ENCODE data around the gene FLNC. TPM values are rescaled to one million over a fixed set of nuclear protein-coding genes. Genes with fewer than 3 reads are reported as not detected.

Gene FLNC
- total and polyA plus RNA-seq, 8 donors: 14.3 to 34.7 (median 23.6) TPM

- H3K4me3 ChIP-seq: no peak overlapping the region
- TF ChIP-seq CTCF (IDR thresholded peaks at IDR 0.05): no peak
- no peaks in the 10 kb centered on the region for H3K4me1 ChIP-seq
- no peaks in the 10 kb centered on the region for H3K9me3 ChIP-seq
- DNase-seq: no peak
- intact Hi-C loops (cut with DNase I): no loop called here
- no peaks in the 10 kb centered on the region for H3K36me3 ChIP-seq
- no peak for ATAC-seq
- no peak overlapping the region for H3K27ac ChIP-seq
- no peaks in the 10 kb centered on the region for H3K27me3 ChIP-seq
Measured at GRCh38 chr7:128854396-128854795, 24.2 kb downstream of the FLNC start.

GRCh38 chr7:128855559-128855958 is 25.4 kb downstream of the FLNC start:
- Histone ChIP-seq H3K4me1 (no peaks in the 10 kb centered on the region), H3K4me3 (no peak overlapping the region), H3K27me3 (no peaks in the 10 kb centered on the region), H3K36me3 (no peaks in the 10 kb centered on the region), H3K9me3 (no peaks in the 10 kb centered on the region), H3K27ac (no peak overlapping the region)
- ATAC-seq (no peak), DNase-seq (no peak)
- intact Hi-C loops (cut with DNase I): no loop called here
- TF ChIP-seq CTCF (IDR thresholded peaks at IDR 0.05): no peak

- DNase-seq (no peak), ATAC-seq (no peak)
- intact Hi-C loops (cut with DNase I): no loop called here
- H3K4me1 ChIP-seq: no peaks in the 10 kb centered on the region
- no peak for TF ChIP-seq CTCF (IDR thresholded peaks at IDR 0.05)
- H3K27ac ChIP-seq: no peak overlapping the region
- H3K27me3 ChIP-seq: no peaks in the 10 kb centered on the region
- H3K9me3 ChIP-seq: no peaks in the 10 kb centered on the region
- H3K4me3 ChIP-seq: no peak overlapping the region
- H3K36me3 ChIP-seq: no peaks in the 10 kb centered on the region
Measured at GRCh38 chr7:128856001-128856718, 26.0 kb downstream of the FLNC start.

GRCh38 chr7:128858380-128859231 is 28.4 kb downstream of the FLNC start:
- H3K36me3 ChIP-seq: no peaks in the 10 kb centered on the region
- ATAC-seq: no peak
- intact Hi-C loops (cut with DNase I): no loop called here

More at GRCh38 chr7:128858380-128859231, 28.4 kb downstream of the FLNC start:
- Histone ChIP-seq H3K4me1 (peaks cover 7 to 8% of the 10 kb centered on the region in 2 donors), H3K9me3 (no peaks in the 10 kb centered on the region), H3K4me3 (no peak overlapping the region), H3K27ac (no peak overlapping the region), H3K27me3 (no peaks in the 10 kb centered on the region)
- peak in 1 of 4 donors; percentile 76 for DNase-seq
- no peak for TF ChIP-seq CTCF (IDR thresholded peaks at IDR 0.05)
